Measurements from ENCODE around the gene PDE4A.

- TF ChIP-seq GTF2F1 (IDR thresholded peaks at IDR 0.05; ENCODE audit: borderline replicate concordance, low read depth, low read length) (no peak), ATF3 (IDR thresholded peaks at IDR 0.05; ENCODE audit: insufficient read depth, low read depth, low read length) (no peak), KDM1A (IDR thresholded peaks at IDR 0.05; ENCODE audit: borderline replicate concordance, low read length) (no peak), EGR1 (IDR thresholded peaks at IDR 0.05; ENCODE audit: borderline replicate concordance, low read depth, low read length) (no peak), CTCF (IDR thresholded peaks at IDR 0.05; ENCODE audit: control extremely low read depth in 1 of 3, insufficient read depth in 1 of 3, low read depth in 1 of 3, low read length in 3 of 3) (no peak), USF2 (IDR thresholded peaks at IDR 0.05; ENCODE audit: low read length) (no peak), POLR2A (IDR thresholded peaks at IDR 0.05; ENCODE audit: control extremely low read depth in 1 of 2, low read depth in 2 of 2, low read length in 2 of 2) (no peak), GABPA (IDR thresholded peaks at IDR 0.05; ENCODE audit: borderline replicate concordance, insufficient read depth, low read length) (no peak), RXRA (IDR thresholded peaks at IDR 0.05; ENCODE audit: insufficient read depth, low read depth, low read length) (no peak), ZNF274 (IDR thresholded peaks at IDR 0.05; ENCODE audit: borderline replicate concordance, extremely low read depth, low read length) (no peak), YY1 (IDR thresholded peaks at IDR 0.05; ENCODE audit: low read depth, low read length) (no peak)
These were observed 95.7 kb downstream of the PDE4A start for GRCh38 chr19:10516064-10516385.

Data from H1 (cell line).